SIG-M5 (cell line): ENCODE data around the gene KLF5.
"Not testable (repeated sequence)": the region's sequence is repeated elsewhere in the genome, so short reads cannot be mapped to it uniquely, and the experiment has no call there.

Experiments
- DNase-seq: peaks from one replicate; lab custom pipeline; 2025; lab: John Stamatoyannopoulos, UW

Gene KLF5

DNA sequence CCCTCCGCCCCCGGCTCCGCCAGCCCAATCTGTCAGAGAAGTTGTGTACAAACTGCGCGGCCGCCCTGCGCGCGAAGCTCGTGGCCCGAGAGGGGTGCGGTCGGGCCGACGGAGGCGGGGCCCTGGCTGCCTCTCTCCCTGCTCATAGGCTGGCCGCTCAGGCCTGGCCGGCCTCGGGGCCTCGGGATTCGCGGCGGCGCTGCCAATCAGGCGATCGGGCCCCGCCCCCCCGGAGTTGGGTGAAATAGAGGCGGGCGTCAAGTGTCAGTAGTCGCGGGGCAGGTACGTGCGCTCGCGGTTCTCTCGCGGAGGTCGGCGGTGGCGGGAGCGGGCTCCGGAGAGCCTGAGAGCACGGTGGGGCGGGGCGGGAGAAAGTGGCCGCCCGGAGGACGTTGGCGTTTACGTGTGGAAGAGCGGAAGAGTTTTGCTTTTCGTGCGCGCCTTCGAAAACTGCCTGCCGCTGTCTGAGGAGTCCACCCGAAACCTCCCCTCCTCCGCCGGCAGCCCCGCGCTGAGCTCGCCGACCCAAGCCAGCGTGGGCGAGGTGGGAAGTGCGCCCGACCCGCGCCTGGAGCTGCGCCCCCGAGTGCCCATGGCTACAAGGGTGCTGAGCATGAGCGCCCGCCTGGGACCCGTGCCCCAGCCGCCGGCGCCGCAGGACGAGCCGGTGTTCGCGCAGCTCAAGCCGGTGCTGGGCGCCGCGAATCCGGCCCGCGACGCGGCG, at the start of gene KLF5:
Gene KLF5 (plus strand): TSS at position 270 of the 724 bp plus-strand sequence. CDS start 323 bp downstream, at position 593.
- DNase-seq: peak; percentile 57

DNA sequence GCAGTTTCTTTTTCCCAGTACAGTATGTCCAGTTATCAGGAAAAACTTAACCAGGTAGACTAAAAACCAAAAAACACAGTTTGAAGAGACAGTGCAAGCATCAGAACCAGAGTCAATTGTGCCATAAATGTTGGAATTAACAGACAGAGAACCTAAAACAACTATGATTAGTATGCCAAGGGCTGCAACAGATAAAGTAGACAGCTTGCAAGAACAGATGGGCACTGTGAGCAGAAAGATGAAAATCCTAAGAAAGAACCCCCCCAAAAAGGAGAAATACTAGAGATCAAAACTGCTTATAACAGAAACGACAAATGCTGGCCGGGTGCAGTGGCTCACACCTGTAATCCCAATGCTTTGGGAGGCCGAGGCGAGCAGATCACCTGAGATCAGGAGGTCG, 47.1 kb upstream of the KLF5 start:
- no peak for DNase-seq

DNA sequence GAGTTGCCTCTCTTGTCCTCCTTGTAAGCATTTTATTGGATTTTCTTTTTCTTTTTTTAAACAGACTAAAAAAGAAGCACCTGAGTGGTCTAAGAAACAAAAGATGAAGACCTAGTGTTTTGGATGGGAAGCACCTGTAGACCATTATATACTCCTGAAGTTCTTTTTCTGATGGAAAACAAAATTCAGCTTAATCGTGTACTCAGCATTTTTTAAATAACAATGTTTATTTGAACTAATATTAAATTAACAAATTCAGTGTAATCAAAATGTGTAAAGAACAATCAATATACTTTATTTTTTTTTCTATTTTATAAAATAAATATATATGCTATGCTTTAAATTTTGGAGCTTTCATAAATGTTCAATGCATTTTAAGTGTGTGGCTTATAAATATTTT, 43.0 kb upstream of the KLF5 start:
- DNase-seq: no peak

DNA sequence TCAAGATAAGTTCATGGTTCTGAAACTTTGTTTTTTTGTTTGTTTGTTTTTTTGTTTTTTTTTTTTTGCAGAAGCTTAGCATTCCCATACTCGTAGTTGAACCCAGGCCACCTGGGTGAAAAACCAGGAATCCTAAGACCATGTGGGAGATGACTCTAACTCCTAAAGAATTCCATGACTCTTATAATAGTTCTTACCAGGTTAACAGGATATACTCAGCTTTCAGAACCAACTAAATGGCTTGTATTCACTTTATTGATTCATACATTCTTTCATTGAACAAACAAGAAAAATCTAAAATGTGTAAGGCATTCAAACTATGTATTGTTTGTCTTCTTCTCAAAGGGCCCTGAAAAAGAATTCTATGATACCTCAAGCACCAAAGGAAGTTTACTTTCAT, 40.5 kb upstream of the KLF5 start:
- no peak for DNase-seq

DNA sequence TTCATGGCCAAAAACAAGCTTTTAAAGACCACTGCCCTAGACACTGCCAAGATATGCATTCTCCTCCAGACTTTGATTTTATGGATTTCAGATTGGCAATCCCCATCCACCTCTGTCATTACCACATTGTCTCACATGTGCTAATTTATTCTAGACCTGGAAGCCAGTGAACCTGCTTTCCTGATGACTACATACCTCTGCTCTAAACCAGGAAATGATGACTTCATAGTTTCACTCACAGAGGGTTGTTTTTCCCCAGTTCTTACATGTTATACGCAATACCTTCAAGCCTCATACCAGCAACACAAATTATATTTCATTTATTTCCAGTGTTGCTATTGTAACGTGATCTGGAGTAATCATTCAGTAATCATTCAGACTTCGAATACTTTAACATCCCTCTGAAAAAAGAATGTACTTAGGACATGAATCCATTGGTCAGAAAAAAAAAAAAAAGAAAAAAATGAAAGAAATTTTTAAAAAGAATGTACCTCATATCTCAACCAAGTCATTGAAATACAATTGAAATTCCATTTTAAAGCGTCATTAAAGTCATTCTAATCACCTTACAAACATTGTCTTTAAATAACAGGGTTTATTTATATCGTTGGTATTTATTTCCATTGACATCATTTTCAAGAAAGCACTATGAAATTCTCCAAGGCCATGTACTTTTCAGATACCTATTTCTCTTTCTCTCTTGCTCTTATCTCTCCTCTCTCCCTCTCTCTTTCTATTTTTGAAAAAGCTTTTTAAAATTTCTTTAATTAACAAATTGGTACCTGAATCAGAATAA, 33.4 kb upstream of the KLF5 start:
- no peak for DNase-seq

DNA sequence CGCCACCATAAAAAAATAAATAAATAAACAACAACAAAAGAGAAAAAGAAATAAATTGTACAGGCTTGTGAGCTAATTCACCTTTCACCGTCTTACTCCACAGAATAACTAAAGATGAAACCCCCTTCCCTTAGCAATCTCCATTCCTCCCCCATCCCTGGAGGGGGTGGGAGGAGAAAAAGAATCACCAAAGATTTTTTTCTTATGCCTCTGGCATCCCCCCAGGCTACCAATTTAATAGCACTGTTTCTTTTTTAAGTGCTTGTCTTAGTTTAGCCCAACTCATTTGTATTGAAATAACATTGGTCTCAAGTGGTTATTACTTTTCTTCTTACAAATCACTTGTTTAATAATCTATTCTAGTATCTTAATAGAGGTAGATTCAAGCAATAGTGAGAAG, 23.9 kb upstream of the KLF5 start:
- DNase-seq: no peak

DNA sequence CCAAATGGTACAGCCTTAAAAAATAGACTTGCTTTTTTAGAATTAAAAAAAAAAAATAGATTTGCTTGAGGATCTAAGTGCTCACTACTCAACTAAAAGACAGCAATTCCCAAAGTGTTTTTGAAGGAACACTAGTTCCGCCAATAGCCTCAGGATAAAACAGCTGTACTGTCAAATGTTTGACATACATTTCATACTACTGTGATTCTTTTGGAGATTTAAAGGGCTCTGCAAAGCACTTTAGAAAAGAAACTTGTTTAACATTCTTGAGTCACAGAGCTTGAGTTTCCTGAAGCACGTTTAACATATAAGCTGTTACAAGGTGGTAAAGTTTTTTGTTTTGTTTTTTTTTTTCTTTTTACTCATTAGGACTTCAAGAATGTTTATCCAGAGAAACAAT, 23.1 kb upstream of the KLF5 start:
- DNase-seq: no peak

DNA sequence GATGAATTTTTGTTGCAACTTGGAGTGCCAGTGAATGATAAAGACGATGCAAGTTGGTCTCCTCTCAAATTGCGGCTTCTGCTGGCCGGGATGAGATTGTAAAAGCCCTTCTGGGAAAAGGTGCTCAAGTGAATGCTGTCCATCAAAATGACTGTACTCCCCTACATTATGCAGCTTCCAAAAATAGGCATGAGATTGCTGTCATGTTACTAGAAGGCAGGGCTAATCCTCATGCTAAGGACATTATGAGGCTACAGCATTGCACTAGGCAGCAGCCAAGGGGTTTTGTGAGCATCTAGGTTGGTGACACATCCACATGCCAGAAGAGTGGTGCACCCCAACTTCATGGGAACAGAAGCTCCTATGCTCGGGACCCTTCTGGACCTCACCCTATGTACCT, 22.2 kb upstream of the KLF5 start:
- DNase-seq: no peak

DNA sequence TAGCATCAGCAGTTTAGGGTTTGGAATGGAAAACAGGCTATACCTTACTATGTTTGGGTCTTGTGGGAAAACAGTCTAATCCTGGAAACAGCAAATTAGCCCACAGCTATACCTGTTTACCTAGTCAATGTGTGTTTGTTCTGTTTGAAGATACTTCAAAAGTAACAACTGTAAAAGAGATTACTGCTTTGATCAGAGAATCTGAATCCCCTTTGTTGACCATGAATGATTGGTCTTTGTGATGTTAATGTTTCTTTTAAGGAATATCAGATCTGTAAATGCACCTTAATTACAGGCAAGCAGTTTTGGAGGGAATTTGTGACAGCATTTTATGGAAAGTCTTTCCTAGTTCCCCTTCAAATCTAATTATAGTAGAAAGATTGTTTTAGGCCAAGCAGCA, 20.7 kb upstream of the KLF5 start:
- no peak for DNase-seq

DNA sequence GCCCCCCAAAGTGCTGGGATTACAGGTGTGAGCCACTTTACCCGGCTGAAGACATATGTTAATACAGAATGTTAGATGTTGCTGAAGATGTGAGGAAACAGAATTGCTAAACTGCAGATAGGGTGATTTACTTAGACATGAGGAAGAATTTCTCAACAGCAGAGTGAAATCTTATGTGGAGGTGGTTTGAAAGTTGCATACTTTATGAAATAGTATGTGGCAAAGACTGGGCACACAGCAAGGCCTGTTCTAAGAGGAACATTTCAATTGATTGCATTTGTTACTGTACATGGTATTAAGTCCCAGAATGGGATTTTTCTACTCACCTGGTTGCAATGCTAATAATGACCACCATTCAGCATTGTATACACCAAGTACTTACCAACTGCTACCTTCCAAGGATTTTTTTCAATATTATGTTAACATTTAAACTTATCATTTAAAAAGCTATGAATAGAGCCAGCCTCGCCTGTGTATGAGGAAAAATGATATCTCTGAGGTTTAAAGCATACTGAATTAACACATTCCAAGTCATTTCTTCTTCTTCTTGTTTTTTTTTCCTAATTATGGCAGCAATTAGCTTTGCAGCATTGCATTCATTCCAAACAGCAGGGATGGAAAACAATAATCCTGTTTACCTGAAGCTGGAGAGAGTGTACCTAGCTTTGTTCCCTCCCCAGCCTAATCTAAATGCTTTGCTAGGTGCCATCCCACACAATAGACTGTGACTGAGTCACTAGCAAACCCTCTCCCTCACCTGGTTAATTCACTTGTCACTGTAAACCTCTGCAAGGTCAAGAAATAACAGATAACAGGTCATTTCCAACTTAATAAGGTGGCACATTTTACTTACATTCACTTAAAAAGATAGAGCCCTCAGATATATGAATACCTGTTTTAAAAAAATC, 19.4 kb upstream of the KLF5 start:
- no peak for DNase-seq

DNA sequence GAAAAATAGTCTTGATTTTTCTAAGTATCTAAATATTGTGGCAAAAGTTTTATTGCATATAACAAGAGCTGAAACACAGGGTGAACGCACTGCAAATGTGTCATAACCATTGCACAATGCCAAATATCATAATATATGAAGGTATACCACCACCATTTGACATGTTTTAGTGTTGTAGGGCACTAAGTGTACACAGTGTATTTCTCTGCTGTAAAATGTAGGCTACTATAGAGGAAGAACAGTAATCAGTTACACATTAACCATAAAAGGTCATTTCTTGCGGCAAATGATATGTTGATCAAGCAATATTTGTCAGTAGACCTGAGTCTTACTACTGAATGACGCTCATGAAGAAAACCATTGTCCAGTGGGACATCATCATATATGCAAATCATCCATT, 18.3 kb upstream of the KLF5 start:
- no peak for DNase-seq

DNA sequence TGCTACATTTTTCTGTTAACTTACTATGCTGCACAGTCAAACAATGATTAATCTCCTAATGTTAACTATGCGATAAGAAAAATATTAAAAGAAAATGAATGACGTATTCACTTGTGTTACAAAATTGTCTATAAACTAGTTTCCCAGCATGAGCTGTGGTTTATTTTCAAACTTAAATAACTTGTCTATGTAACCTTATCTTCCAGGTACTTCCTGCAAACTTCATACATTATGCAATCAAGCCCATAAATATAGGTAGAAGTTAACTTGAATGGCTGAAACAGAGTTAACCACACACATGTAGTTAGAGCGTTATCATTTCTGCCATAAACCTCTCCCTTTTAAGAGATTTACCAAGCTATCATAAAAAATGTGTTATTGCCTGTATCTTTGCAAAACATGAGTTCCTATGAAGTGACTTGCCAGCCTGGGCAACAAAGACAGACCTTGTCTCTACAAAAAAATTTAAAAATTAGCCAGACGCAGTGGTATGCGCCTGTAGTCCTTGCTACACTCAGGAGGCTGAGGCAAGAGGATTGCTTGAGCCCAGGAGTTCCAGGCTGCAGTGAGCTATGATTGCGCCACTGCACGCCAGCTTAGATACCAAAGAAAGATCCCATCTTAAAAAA, 17.7 kb upstream of the KLF5 start:
- no peak for DNase-seq

DNA sequence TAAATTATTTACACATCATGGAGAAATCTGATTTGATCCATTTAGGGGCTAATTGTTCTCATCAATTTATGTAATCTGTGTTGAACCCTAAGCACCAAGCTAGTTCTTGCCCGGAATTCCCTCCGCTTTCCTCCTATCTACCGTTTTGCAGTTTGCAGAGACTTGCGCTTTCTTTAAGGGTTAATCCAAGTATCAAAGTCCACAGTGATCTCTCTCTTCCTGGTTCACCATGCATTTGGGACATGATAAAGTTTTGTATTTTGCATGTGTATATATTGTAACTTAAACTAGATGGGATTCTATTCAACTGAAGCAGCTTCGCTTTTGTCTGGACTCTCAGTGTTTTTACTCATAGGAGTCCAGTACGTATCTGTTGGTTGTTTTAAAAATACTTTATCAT, 13.8 kb upstream of the KLF5 start:
- DNase-seq: no peak

DNA sequence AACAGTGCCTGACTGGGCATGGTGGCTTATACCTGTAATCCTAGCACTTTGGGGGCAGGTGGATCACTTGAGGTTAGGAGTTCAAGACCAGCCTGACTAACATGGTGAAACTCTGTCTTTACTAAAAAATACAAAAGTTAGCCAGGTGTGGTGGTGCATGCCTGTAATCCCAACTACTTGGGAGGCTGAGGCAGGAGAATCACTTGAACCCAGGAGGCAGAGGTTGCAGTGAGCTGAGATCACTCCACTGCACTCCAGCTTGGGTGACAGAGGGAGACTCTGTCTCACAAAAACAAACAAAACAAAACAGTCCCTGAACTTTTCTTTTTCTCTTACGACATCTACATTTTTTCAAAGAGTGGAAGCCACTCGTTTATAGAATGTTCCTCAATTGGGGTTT, 10.2 kb upstream of the KLF5 start:
- not testable (repeated sequence) for DNase-seq

DNA sequence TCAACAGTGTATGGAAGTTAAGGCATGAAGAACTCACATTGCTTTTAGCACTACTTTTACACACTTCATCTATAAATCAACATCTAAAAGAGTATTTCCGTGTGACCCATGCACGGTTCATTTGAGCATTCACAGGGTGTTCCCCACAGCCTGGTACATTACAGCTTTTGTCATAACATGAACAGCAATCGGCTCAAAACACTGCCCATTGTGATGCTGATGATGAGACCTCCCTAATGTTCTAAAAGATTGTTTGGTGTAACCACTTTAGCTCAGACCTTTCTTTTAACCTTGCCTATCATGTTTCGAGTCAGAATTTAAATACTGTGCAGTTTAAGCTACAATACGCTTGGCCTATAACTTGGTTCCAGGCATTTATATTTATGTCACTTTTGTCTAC, 4.1 kb upstream of the KLF5 start:
- DNase-seq: no peak

DNA sequence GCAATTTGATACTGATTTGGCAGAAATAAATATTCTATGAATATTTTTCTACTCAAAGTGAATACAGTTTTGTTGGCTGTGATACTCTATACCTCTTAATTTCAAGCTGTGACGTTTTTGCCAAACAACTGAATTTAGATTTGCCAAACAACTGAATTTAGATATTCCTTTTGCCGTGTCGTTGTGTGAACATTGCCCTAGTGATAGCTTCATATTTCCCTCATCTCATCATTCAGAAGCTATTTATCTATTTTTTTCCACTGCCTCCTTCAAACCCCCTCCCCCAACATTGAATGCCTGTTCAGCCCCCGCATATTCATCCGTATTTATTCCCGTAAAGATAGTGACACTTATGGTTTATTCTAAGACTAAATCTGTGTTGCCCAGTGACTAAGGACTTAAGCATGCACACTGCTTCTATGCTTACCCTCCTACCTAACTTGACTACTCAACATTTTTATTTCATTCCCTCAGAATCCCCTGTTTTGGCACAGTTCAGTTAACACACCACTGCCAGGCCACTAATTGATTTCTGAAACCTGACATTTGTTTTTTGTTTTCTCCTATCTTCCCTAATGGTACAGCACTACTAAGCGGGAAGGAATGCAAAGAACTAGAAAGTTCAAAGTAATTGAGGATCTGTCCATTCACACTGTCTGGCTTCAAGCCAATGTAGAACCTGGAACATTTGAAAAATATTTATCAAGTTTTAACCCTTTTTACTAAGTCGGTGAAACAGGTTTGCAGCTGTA, 2.8 kb upstream of the KLF5 start:
- no peak for DNase-seq

DNA sequence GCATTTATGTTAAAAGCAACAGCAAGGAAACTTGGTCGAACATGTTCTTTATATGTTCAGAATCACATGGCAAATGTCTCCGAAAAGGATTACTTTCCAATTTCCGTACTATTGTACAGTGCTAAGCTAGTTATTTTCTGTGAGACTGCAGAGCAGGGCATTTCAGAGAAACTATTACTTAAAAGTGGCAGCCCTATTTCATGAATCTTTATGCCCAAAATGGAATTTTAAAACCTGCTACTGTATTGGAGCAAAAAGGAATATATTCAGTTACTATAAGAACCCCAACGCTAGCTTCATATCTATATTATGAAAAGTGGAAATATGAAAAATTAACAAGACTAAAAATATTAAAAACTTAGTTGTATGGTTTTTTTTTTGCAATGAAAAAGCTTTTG, 2.2 kb upstream of the KLF5 start:
- DNase-seq: no peak

DNA sequence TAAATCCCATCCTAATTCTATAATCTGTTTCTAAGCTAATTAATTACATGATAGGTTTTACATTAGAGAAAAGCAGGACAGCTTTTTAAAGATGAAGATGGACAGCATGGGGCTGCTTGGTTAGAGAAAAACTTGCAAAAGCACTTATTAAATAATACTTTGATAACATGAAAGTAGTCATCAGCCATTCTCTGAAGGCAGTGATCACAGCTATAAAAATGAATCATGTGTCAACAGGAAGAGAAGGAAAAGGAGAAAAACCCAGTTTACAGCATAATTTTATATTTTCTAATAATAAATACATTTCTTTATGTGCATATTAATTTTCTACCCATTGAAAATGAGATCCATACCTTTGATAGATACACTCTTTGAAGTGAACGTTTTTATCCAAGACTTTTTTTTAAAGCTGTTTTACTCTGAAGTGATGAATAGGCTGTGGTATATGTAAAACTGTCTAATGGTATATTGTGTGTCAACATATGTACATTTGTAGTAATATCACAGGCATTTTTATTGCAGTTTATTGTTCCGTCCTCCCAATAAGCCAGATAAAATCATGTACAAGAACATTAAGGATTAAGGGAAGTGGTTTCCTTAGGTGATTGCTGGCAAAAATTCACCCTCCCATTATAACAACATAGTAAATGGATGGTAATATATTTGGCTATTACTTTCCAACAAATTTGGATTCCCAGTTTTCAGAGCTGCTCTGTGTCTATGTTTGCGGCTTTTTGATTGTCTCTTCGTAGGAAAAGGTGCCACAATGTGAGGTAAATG, 1.3 kb upstream of the KLF5 start:
- no peak for DNase-seq

DNA sequence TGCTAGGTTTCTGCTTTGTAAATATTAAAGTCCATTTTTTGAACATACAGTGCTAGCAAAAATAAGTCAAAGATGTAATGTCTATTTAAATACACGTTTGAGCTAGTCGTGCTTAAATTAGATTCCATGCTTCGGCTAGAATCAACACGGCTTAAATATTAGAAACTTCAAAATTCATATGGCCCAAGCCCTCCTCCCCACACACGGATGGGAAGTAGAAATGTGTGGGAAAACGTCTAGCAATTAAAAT, 816 bp upstream of the KLF5 start:
- no peak for DNase-seq

DNA sequence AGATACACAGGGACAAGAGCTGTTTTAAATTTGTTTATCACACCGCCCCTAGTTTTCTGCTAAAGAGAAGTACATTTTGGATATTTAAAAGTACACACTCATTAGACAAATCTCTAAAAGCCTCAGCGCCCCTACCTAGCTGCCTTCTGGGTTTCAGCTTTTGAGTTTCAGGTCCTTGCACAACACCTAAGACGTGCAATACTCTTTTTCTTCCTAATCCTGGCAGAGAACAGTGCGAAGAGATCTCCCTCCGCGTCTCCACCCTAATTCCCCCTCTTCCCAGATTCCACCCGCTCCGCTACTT, 421 bp upstream of the KLF5 start:
- no peak for DNase-seq
